A673 (cell line): ENCODE data around the gene RABGAP1L.

Experiments used
- EZH2 ChIP-seq: fragments of 200-600 bp; sonication (generic); IDR thresholded peaks from 2 replicates; pipeline ENCODE4 v1.6.1; 2017; ENCODE audit warnings: borderline replicate concordance, low read depth, mild to moderate bottlenecking, mixed read lengths, antibody characterized with exemption, low read length; ENCODE audit not compliant: poor library complexity, severe bottlenecking
- TF ChIP-seq, protein P1 (sequence below): fragments of 300-800, 200-600 bp; sonication (generic); conservative IDR thresholded peaks from 2 replicates; pipeline ENCODE4 v1.5.1; 2017; ENCODE audit warnings: low read depth, mild to moderate bottlenecking, antibody characterized with exemption, low read length, moderate library complexity, mixed read lengths

DNA sequence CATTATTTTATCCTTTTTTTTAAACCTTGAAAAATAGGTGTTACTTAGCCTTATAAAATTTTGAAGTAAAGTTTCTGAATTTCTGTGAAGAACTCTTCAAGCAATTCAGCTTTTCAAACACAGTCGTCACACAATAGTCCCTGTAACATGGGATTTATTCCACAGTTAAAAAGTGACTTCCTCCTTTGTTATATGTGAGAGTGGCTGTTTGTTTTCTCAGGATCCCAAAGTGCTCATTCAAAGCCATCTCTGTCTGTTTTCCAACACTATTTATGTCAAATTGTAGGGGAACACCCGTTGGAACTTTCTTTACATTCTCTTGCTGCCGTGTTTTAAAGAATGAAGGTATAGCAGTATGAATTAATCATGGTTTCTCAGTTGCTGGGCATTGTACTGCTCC lies 207.6 kb downstream of the RABGAP1L start:
- TF ChIP-seq, protein P1, sequence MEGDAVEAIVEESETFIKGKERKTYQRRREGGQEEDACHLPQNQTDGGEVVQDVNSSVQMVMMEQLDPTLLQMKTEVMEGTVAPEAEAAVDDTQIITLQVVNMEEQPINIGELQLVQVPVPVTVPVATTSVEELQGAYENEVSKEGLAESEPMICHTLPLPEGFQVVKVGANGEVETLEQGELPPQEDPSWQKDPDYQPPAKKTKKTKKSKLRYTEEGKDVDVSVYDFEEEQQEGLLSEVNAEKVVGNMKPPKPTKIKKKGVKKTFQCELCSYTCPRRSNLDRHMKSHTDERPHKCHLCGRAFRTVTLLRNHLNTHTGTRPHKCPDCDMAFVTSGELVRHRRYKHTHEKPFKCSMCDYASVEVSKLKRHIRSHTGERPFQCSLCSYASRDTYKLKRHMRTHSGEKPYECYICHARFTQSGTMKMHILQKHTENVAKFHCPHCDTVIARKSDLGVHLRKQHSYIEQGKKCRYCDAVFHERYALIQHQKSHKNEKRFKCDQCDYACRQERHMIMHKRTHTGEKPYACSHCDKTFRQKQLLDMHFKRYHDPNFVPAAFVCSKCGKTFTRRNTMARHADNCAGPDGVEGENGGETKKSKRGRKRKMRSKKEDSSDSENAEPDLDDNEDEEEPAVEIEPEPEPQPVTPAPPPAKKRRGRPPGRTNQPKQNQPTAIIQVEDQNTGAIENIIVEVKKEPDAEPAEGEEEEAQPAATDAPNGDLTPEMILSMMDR = no peak
- TF ChIP-seq EZH2 = no peak
